GM23248 (cell line): ENCODE data around the gene AKAP13.

Experiments used
- EZH2 ChIP-seq: fragments of 200-600 bp; sonication (generic); IDR thresholded peaks from 2 replicates; pipeline ENCODE4 v1.6.1; 2018; ENCODE audit warnings: antibody characterized with exemption, mild to moderate bottlenecking; ENCODE audit not compliant: insufficient read depth, poor library complexity, severe bottlenecking
- EZH2phosphoT487 ChIP-seq: fragments of 200-600 bp; sonication (generic); IDR thresholded peaks from 2 replicates; pipeline ENCODE4 v1.6.1; 2018; ENCODE audit warnings: antibody characterized with exemption, moderate library complexity, mild to moderate bottlenecking, low read depth; ENCODE audit not compliant: insufficient read depth

DNA sequence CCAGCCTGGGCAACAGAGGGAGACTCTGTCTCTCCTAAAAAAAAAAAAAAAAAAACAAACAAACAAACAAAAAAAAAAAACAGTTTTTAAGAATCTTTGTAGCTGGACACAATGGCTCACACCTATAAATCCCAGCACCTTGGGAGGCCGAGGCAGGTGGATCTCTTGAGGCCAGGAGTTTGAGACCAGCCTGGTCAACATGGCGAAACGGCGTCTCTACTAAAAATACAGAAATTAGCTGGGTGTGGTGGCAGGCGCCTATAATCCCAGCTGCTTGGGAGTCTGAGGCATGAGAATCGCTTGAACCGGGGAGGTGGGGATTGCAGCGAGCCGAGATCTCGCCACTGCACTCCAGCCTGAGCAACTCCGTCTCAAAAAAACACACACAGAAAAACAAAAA lies 361.3 kb downstream of the AKAP13 start:
- TF ChIP-seq EZH2 (no peak), EZH2phosphoT487 (no peak)
